CD4-positive, alpha-beta T cell (primary cell): ENCODE data around the gene PRDX1. TPM values are rescaled to one million over a fixed set of nuclear protein-coding genes. Genes with fewer than 3 reads are reported as not detected.

Experiments
- ATAC-seq: fragments of 200-7000 bp; cut with Tn5 transposase; one replicate; pipeline ENCODE4 v1.10.0; 2022; ENCODE audit warnings: mild to moderate bottlenecking; ENCODE audit not compliant: poor library complexity
- CTCF ChIA-PET: fragments of 350-600 bp; sonication (Branson Sonifier 250); formaldehyde crosslinking; loops from one replicate; lab custom pipeline; 2021; ENCODE audit warnings: antibody characterized with exemption, inconsistent platforms; lab: Charles Lee
- POLR2A ChIA-PET: fragments of 350-600 bp; sonication (Branson Sonifier 250); formaldehyde crosslinking; loops from one replicate; lab custom pipeline; 2021; ENCODE audit warnings: antibody characterized with exemption, inconsistent platforms; lab: Charles Lee
- DNase-seq, 14 experiments: peaks; one replicate each; pipeline ENCODE4 v3.0.0-alpha.2; 2013 to 2020; ENCODE audit warnings: mixed read lengths in 2 of 14
- H3K27ac ChIP-seq, 2 donors: one replicate each; pipeline versions ENCODE4 v1.5.1 to v1.7.0; 2013; ENCODE audit warnings: low read length in 2 of 2, low read depth in 1 of 2, mild to moderate bottlenecking in 1 of 2
- H3K27me3 ChIP-seq, 2 experiments: 1 replicate in 1 of 2; 2 replicates in 1 of 2; pipeline versions ENCODE4 v1.6.1 to v1.7.0; 2013; ENCODE audit warnings: low read length in 2 of 2, control low read depth in 1 of 2, mild to moderate bottlenecking in 1 of 2, moderate library complexity in 1 of 2; ENCODE audit not compliant: insufficient read depth in 2 of 2, control insufficient read depth in 1 of 2
- H3K36me3 ChIP-seq: one replicate; pipeline ENCODE4 v1.6.1; 2013; ENCODE audit warnings: low read length, control low read depth; ENCODE audit not compliant: insufficient read depth
- H3K4me1 ChIP-seq: one replicate; pipeline ENCODE4 v1.6.1; 2013; ENCODE audit warnings: low read length, control low read depth; ENCODE audit not compliant: insufficient read depth
- H3K4me3 ChIP-seq: one replicate; pipeline ENCODE4 v1.5.1; 2013; ENCODE audit warnings: mild to moderate bottlenecking, low read length, moderate library complexity
- H3K9me3 ChIP-seq, 2 experiments: 1 replicate in 1 of 2; 2 replicates in 1 of 2; pipeline versions ENCODE4 v1.6.1 to v1.7.0; 2013; ENCODE audit warnings: low read length in 2 of 2, mild to moderate bottlenecking in 2 of 2, control low read depth in 1 of 2, moderate library complexity in 1 of 2; ENCODE audit not compliant: control insufficient read depth in 1 of 2, insufficient read depth in 1 of 2
- H3K27ac Mint-ChIP-seq: one replicate; pipeline ENCODE4 v1.8.0; 2020; ENCODE audit warnings: mixed read lengths
- H3K27me3 Mint-ChIP-seq: one replicate; pipeline ENCODE4 v1.8.0; 2021; ENCODE audit warnings: mixed read lengths
- H3K36me3 Mint-ChIP-seq: one replicate; pipeline ENCODE4 v1.8.0; 2021; ENCODE audit warnings: low read depth, mixed read lengths
- H3K4me1 Mint-ChIP-seq: one replicate; pipeline ENCODE4 v1.8.0; 2021; ENCODE audit warnings: low read depth, mixed read lengths
- H3K4me3 Mint-ChIP-seq: one replicate; pipeline ENCODE4 v1.8.0; 2020; ENCODE audit warnings: mild to moderate bottlenecking, mixed read lengths
- H3K9me3 Mint-ChIP-seq: one replicate; pipeline ENCODE4 v1.8.0; 2020; ENCODE audit warnings: mixed read lengths
- intact Hi-C, 2 experiments: fragments of 100-400 bp; cut with DNase I in 1 of 2; cut with micrococcal nuclease in 1 of 2; formaldehyde crosslinking; loops; one replicate each; pipeline versions ENCODE4 v1.15.1 to v1.9.0; 2023 to 2025; cut with DNase I, micrococcal nuclease
- total RNA-seq, 174 experiments: library from RNA in 2 of 174; stranded (reverse) in 2 of 174; gene quantifications; one replicate each; pipeline ENCODE4 v1.2.3 and lab custom pipeline; 2021 to 2026
- TF ChIP-seq, protein P1 (sequence below): fragments of 200-600 bp; IDR thresholded peaks from one replicate; pipeline ENCODE4 v1.8.0; 2022; ENCODE audit warnings: antibody characterized with exemption, mild to moderate bottlenecking

The PRDX1 gene
- total RNA-seq, 2 experiments from 2014 or later = 18.1 to 24.1 TPM

DNA sequence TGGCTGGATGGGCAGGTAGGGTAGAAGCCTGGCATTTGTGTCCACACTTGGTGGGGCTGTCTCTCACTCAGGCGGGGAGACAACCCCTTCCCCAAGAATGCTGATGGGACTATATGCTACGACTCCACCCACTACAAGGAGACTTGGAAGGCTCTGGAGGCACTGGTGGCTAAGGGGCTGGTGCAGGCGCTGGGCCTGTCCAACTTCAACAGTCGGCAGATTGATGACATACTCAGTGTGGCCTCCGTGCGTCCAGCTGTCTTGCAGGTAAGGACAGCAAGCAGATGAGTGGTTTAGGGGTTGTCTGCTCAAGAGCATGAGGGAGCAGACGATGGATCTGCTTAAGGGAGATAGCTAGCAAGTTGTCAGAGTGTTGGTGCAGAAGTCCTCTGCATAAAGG lies 46.2 kb upstream of the PRDX1 start:
- H3K4me1 Mint-ChIP-seq = peaks cover 5% of the 10 kb centered on the region
- H3K9me3 Mint-ChIP-seq = no peaks in the 10 kb centered on the region
- intact Hi-C loops = no loop called here
- TF ChIP-seq, protein P1, sequence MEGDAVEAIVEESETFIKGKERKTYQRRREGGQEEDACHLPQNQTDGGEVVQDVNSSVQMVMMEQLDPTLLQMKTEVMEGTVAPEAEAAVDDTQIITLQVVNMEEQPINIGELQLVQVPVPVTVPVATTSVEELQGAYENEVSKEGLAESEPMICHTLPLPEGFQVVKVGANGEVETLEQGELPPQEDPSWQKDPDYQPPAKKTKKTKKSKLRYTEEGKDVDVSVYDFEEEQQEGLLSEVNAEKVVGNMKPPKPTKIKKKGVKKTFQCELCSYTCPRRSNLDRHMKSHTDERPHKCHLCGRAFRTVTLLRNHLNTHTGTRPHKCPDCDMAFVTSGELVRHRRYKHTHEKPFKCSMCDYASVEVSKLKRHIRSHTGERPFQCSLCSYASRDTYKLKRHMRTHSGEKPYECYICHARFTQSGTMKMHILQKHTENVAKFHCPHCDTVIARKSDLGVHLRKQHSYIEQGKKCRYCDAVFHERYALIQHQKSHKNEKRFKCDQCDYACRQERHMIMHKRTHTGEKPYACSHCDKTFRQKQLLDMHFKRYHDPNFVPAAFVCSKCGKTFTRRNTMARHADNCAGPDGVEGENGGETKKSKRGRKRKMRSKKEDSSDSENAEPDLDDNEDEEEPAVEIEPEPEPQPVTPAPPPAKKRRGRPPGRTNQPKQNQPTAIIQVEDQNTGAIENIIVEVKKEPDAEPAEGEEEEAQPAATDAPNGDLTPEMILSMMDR = no peak
- no peak overlapping the region for H3K27ac ChIP-seq
- ChIA-PET POLR2A (interaction anchor here (1.6 to 2.4 kb wide), 2 partner anchors 46 to 47 kb away, joined by 7 to 13 read pairs; partner anchors contain the start of gene PRDX1), CTCF (interaction anchor here (5.6 kb wide), 1 partner anchor 56 kb away, joined by 50 read pairs; no protein-coding TSS in a partner anchor)
- H3K9me3 ChIP-seq = no peaks in the 10 kb centered on the region
- no peak overlapping the region for H3K27ac Mint-ChIP-seq
- H3K4me3 ChIP-seq = no peak overlapping the region
- H3K27me3 Mint-ChIP-seq = no peaks in the 10 kb centered on the region
- no peak for ATAC-seq
- peaks cover 56% of the 10 kb centered on the region for H3K36me3 Mint-ChIP-seq
- no peak for DNase-seq
- peaks cover 2% of the 10 kb centered on the region for H3K4me1 ChIP-seq
- no peaks in the 10 kb centered on the region for H3K27me3 ChIP-seq
- H3K4me3 Mint-ChIP-seq = no peak overlapping the region
- peaks cover 51% of the 10 kb centered on the region for H3K36me3 ChIP-seq

DNA sequence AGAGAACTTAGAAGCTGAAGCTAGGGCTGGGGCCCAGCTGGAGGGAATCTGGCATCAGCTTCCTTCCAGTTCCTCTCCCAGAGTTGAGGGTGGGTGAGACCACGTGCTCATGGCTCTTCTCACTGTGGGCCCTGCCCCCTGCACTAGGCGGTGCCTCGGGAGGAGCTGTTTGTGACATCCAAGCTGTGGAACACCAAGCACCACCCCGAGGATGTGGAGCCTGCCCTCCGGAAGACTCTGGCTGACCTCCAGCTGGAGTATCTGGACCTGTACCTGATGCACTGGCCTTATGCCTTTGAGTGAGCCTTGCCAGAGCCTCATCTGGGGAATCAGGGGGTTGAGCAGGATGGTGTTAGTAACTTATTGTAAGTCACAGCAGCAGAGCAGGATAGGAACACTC lies 45.0 kb upstream of the PRDX1 start:
- TF ChIP-seq, protein P1 = no peak
- Mint-ChIP-seq H3K9me3 (no peaks in the 10 kb centered on the region), H3K27me3 (no peaks in the 10 kb centered on the region), H3K4me3 (no peak overlapping the region), H3K27ac (no peak overlapping the region), H3K36me3 (peaks cover 66% of the 10 kb centered on the region), H3K4me1 (peaks cover 5% of the 10 kb centered on the region)
- Histone ChIP-seq H3K9me3 (no peaks in the 10 kb centered on the region), H3K4me1 (peaks cover 2% of the 10 kb centered on the region), H3K27ac (no peak overlapping the region), H3K4me3 (no peak overlapping the region), H3K27me3 (no peaks in the 10 kb centered on the region), H3K36me3 (peaks cover 60% of the 10 kb centered on the region)
- no peak for ATAC-seq
- POLR2A ChIA-PET = interaction anchor here (1.2 to 1.6 kb wide), 2 partner anchors 45 to 67 kb away, joined by 3 to 7 read pairs; partner anchors contain the start of genes CCDC163, MMACHC and PRDX1
- DNase-seq = no peak
- intact Hi-C loops = no loop called here
- CTCF ChIA-PET = interaction anchor here (1.3 kb wide), 1 partner anchor 54 kb away, joined by 6 read pairs; no protein-coding TSS in a partner anchor

DNA sequence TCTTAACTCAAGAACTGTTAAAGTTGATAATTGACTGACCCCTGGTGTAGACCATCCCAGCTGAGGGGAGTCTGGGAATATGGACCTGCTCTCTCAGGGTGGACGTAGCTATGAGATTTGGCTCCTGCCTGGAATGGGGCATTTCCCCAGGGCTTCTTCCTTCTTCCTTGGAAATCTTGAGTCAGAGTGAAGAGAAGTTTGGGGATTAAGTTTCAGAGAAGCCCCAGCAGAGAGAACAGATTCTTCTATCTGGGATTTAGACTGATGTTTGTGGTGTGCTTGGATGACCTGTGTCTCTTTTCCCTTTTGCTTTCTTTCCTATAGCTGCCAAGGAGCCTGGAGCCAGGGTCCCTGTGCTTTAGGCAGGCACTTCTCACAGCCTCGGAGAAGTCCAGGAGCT lies 42.2 kb upstream of the PRDX1 start:
- intact Hi-C loops = no loop called here
- Mint-ChIP-seq H3K27ac (no peak overlapping the region), H3K27me3 (no peaks in the 10 kb centered on the region), H3K4me3 (no peak overlapping the region), H3K9me3 (no peaks in the 10 kb centered on the region), H3K4me1 (no peaks in the 10 kb centered on the region), H3K36me3 (peaks cover 69% of the 10 kb centered on the region)
- POLR2A ChIA-PET = no interaction called here
- Histone ChIP-seq H3K9me3 (no peaks in the 10 kb centered on the region), H3K4me1 (no peaks in the 10 kb centered on the region), H3K4me3 (no peak overlapping the region), H3K27me3 (no peaks in the 10 kb centered on the region), H3K36me3 (peaks cover 47% of the 10 kb centered on the region), H3K27ac (no peak overlapping the region)
- CTCF ChIA-PET = interaction anchor here (1.0 kb wide), 1 partner anchor 15 kb away, joined by 3 read pairs; no protein-coding TSS in a partner anchor
- no peak for DNase-seq
- ATAC-seq = no peak
- TF ChIP-seq, protein P1 = no peak
